Common myeloid progenitor, CD34-positive (primary cell): Measurements from ENCODE around the gene NR4A3.

Source experiments
- CTCF ChIA-PET: fragments of 350-600 bp; sonication (Branson Sonifier 250); formaldehyde crosslinking; loops from one replicate; lab custom pipeline; 2021; ENCODE audit warnings: antibody characterized with exemption; lab: Charles Lee
- POLR2A ChIA-PET: fragments of 350-600 bp; sonication (Branson Sonifier 250); formaldehyde crosslinking; loops from one replicate; lab custom pipeline; 2021; ENCODE audit warnings: antibody characterized with exemption; lab: Charles Lee
- DNase-seq, 3 donors: peaks; one replicate each; pipeline versions ENCODE4 v3.0.0 to v3.0.0-alpha.2; 2013
- H3K27ac ChIP-seq, 2 experiments: 1 replicate in 1 of 2; 2 replicates in 1 of 2; pipeline ENCODE4 v1.7.0; 2013; ENCODE audit warnings: inconsistent platforms in 2 of 2, low read length in 2 of 2, mild to moderate bottlenecking in 2 of 2, low read depth in 1 of 2, moderate library complexity in 1 of 2; ENCODE audit not compliant: severe bottlenecking in 2 of 2, insufficient read depth in 1 of 2, poor library complexity in 1 of 2
- H3K27me3 ChIP-seq, 5 experiments: replicated peaks in 2 of 5; 1 replicate in 3 of 5; 2 replicates in 2 of 5; pipeline versions ENCODE4 v1.6.1 to v1.7.0; 2013; ENCODE audit warnings: low read length in 4 of 5, mild to moderate bottlenecking in 2 of 5, moderate library complexity in 2 of 5, inconsistent platforms in 1 of 5; ENCODE audit not compliant: insufficient read depth in 5 of 5, control insufficient read depth in 4 of 5
- H3K36me3 ChIP-seq, 4 experiments: 1 replicate in 2 of 4; 2 replicates in 2 of 4; pipeline versions ENCODE4 v1.6.1 to v1.7.0; 2013; ENCODE audit warnings: low read length in 3 of 4, control low read depth in 1 of 4, mild to moderate bottlenecking in 1 of 4; ENCODE audit not compliant: control insufficient read depth in 4 of 4, insufficient read depth in 4 of 4
- H3K4me1 ChIP-seq, 4 experiments: 1 replicate in 3 of 4; 2 replicates in 1 of 4; pipeline versions ENCODE4 v1.6.1 to v1.7.1; 2013; ENCODE audit warnings: low read length in 3 of 4, mild to moderate bottlenecking in 3 of 4, control low read depth in 1 of 4, inconsistent platforms in 1 of 4, moderate library complexity in 1 of 4; ENCODE audit not compliant: control insufficient read depth in 4 of 4, insufficient read depth in 4 of 4; ENCODE audit errors: control extremely low read depth in 1 of 4
- H3K4me3 ChIP-seq, 7 experiments: 1 replicate in 4 of 7; 2 replicates in 3 of 7; pipeline versions ENCODE4 v1.5.1 to v1.7.0; 2013; ENCODE audit warnings: mild to moderate bottlenecking in 7 of 7, low read length in 6 of 7, moderate library complexity in 6 of 7, inconsistent platforms in 2 of 7, low read depth in 2 of 7, control low read depth in 1 of 7; ENCODE audit not compliant: insufficient read depth in 4 of 7, control insufficient read depth in 1 of 7; ENCODE audit errors: extremely low read depth in 1 of 7
- H3K9me3 ChIP-seq, 5 experiments: 1 replicate in 4 of 5; 2 replicates in 1 of 5; pipeline versions ENCODE4 v1.6.1 to v1.7.1; 2013; ENCODE audit warnings: low read length in 4 of 5, mild to moderate bottlenecking in 2 of 5, inconsistent platforms in 1 of 5, low read depth in 1 of 5, moderate library complexity in 1 of 5; ENCODE audit not compliant: control insufficient read depth in 4 of 5, insufficient read depth in 2 of 5; ENCODE audit errors: control extremely low read depth in 1 of 5
- WGBS: methylation state at CpG from one replicate; pipeline ENCODE4 v1.1.5; 2013; ENCODE audit not compliant: insufficient coverage; 5-methylcytosine and 5-hydroxymethylcytosine counted together

The NR4A3 gene

GRCh38 chr9:99811598-99812383 is 9.9 kb upstream of the NR4A3 start:
- CTCF ChIA-PET: interaction anchor here (0.9 to 1.9 kb wide), 2 partner anchors 7 to 13 kb away, joined by 6 read pairs; no protein-coding TSS in a partner anchor
- H3K36me3 ChIP-seq: peaks cover 0 to 2% (median 0%) of the 10 kb centered on the region in 4 experiments
- peaks cover 0 to 15% (median 5%) of the 10 kb centered on the region in 4 experiments for H3K4me1 ChIP-seq
- H3K27me3 ChIP-seq: no peaks in the 10 kb centered on the region
- POLR2A ChIA-PET: interaction anchor here (1.9 kb wide), 1 partner anchor 8 kb away, joined by 13 read pairs; no protein-coding TSS in a partner anchor
- H3K9me3 ChIP-seq: peaks cover 0 to 5% (median 0%) of the 10 kb centered on the region in 5 experiments
- no peak for DNase-seq
- H3K4me3 ChIP-seq: no peak overlapping the region
- no peak overlapping the region for H3K27ac ChIP-seq
- WGBS: 96% methylated on average over 5 of the region's 8 CpGs

- H3K27ac ChIP-seq: no peak overlapping the region
- ChIA-PET POLR2A (no interaction called here), CTCF (no interaction called here)
- no peaks in the 10 kb centered on the region for H3K27me3 ChIP-seq
- no peak overlapping the region for H3K4me3 ChIP-seq
- H3K36me3 ChIP-seq: peaks cover 0 to 2% (median 0%) of the 10 kb centered on the region in 4 experiments
- peaks cover 3 to 7% (median 5%) of the 10 kb centered on the region in 4 experiments for H3K4me1 ChIP-seq
- WGBS: 97% methylated on average over 5 of the region's 8 CpGs
- DNase-seq: no peak
- H3K9me3 ChIP-seq: peaks cover 0 to 5% (median 0%) of the 10 kb centered on the region in 5 experiments
Measured at GRCh38 chr9:99813739-99814138, 7.9 kb upstream of the NR4A3 start.

- Histone ChIP-seq H3K4me3 (no peak overlapping the region), H3K36me3 (peaks cover 0 to 2% (median 0%) of the 10 kb centered on the region in 4 experiments), H3K27me3 (no peaks in the 10 kb centered on the region), H3K9me3 (peaks cover 0 to 5% (median 0%) of the 10 kb centered on the region in 5 experiments), H3K4me1 (peaks cover 5 to 11% (median 9%) of the 10 kb centered on the region in 4 experiments), H3K27ac (no peak overlapping the region)
- no CpG with 5 or more reads among the region's 2 CpGs for WGBS
- POLR2A ChIA-PET: no interaction called here
- DNase-seq: no peak
- CTCF ChIA-PET: no interaction called here
Measured at GRCh38 chr9:99814359-99814758, 7.3 kb upstream of the NR4A3 start.

DNA sequence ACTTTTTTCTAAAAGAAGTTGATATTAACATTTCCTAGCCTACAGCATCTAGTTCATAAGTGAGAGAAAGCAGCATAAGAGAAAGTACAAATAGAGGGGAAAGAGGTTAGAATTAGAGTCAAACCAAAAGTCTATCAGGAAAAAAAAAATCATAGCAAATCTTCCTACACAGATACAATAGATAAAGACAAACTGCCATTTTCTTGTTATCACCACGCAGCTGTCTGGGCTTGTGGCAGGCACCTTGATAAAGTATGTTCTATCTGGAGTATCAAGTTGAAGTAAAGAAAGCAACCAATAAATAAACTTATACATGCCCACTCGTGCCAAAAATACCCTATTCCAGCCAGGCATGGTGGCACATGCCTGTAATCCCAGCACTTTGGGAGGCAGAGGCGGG is 5.3 kb upstream of the NR4A3 start:
- 100% methylated on average over 1 of the region's 3 CpGs for WGBS
- CTCF ChIA-PET: no interaction called here
- no peaks in the 10 kb centered on the region for H3K27me3 ChIP-seq
- H3K4me3 ChIP-seq: no peak overlapping the region
- POLR2A ChIA-PET: interaction anchor here (0.7 kb wide), 1 partner anchor 24 kb away, joined by 3 read pairs; no protein-coding TSS in a partner anchor
- H3K36me3 ChIP-seq: peaks cover 0 to 2% (median 0%) of the 10 kb centered on the region in 4 experiments
- no peak for DNase-seq
- no peaks in the 10 kb centered on the region for H3K9me3 ChIP-seq
- H3K4me1 ChIP-seq: peaks cover 9 to 24% (median 23%) of the 10 kb centered on the region in 4 experiments
- no peak overlapping the region for H3K27ac ChIP-seq

GRCh38 chr9:99818500-99818899 is 3.2 kb upstream of the NR4A3 start:
- peaks cover 13 to 45% (median 41%) of the 10 kb centered on the region in 4 experiments for H3K4me1 ChIP-seq
- H3K27ac ChIP-seq: peak overlapping the region; percentile 86 to 92
- H3K9me3 ChIP-seq: no peaks in the 10 kb centered on the region
- no peaks in the 10 kb centered on the region for H3K36me3 ChIP-seq
- DNase-seq: no peak
- CTCF ChIA-PET: interaction anchor here (0.5 to 1.0 kb wide), 5 partner anchors 8 to 22 kb away, joined by 3 to 6 read pairs (median 4); no protein-coding TSS in a partner anchor
- POLR2A ChIA-PET: interaction anchor here (0.9 kb wide), 1 partner anchor 9 kb away, joined by 3 read pairs; no protein-coding TSS in a partner anchor
- peaks cover 0 to 13% (median 6%) of the 10 kb centered on the region in 5 experiments for H3K27me3 ChIP-seq
- WGBS: 80% methylated on average over 4 of the region's 4 CpGs
- H3K4me3 ChIP-seq: peak overlapping the region in 6 of 7 experiments; percentile 75 to 93 (median 79)

GRCh38 chr9:99819123-99819855 is 2.4 kb upstream of the NR4A3 start:
- peaks cover 13 to 52% (median 49%) of the 10 kb centered on the region in 4 experiments for H3K4me1 ChIP-seq
- H3K4me3 ChIP-seq: peak overlapping the region; percentile 73 to 93 (median 78)
- 0% methylated on average over 43 of the region's 54 CpGs for WGBS
- ChIA-PET CTCF (interaction anchor here (0.9 to 1.3 kb wide), 5 partner anchors 8 to 86 kb away, joined by 3 to 6 read pairs (median 4); partner anchors contain the start of gene STX17), POLR2A (interaction anchor here (0.7 to 1.5 kb wide), 6 partner anchors 9 to 597 kb away, joined by 3 to 13 read pairs (median 5); partner anchors contain the start of genes ALG2, SEC61B and STX17)
- peak overlapping the region; percentile 86 to 92 for H3K27ac ChIP-seq
- peak; percentile 97 to 99 (median 99) for DNase-seq
- no peaks in the 10 kb centered on the region for H3K36me3 ChIP-seq
- no peaks in the 10 kb centered on the region for H3K9me3 ChIP-seq
- peaks cover 0 to 21% (median 11%) of the 10 kb centered on the region in 5 experiments for H3K27me3 ChIP-seq
